ENCODE results near the gene CACNA1F.

DNA sequence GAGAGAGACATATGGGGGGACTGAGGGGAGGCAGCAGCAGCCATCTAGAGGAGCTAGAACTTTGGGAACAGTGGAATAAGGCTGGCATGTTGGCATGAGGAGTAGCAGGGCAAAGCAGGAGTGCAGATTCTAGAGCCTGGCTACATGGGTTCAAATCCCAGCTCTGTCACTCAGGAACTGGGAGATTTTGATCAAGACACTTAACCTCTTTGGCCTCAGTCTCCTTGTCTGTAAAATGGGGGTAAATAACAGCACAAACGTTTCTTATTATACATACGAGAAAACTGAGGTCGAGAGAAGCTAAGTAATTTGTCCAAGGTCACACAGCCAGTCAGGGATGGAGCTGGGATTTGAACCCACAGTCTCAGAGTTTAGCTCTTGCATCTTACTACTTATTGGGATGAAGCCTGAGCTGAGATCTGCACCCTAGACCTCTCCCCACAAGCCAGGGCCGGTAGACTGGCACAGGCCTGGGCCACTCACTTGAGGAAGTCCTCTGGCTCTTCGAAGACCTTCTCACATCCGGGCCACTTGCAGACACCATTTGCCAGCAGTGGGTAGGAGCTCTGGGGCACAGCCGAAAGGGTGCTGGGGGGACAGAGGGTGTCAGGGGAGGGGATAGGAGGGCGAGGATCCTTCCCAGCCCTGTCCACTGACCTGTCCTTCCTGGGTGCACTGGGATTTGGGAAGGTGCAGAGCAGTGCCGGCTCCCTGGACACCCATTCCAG is 23.3 kb upstream of the CACNA1F start:
- TF ChIP-seq, protein P1, sequence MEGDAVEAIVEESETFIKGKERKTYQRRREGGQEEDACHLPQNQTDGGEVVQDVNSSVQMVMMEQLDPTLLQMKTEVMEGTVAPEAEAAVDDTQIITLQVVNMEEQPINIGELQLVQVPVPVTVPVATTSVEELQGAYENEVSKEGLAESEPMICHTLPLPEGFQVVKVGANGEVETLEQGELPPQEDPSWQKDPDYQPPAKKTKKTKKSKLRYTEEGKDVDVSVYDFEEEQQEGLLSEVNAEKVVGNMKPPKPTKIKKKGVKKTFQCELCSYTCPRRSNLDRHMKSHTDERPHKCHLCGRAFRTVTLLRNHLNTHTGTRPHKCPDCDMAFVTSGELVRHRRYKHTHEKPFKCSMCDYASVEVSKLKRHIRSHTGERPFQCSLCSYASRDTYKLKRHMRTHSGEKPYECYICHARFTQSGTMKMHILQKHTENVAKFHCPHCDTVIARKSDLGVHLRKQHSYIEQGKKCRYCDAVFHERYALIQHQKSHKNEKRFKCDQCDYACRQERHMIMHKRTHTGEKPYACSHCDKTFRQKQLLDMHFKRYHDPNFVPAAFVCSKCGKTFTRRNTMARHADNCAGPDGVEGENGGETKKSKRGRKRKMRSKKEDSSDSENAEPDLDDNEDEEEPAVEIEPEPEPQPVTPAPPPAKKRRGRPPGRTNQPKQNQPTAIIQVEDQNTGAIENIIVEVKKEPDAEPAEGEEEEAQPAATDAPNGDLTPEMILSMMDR (IDR thresholded peaks at IDR 0.05; ENCODE audit: low read length) = no peak
- no peak for TF ChIP-seq EZH2 (IDR thresholded peaks at IDR 0.05; ENCODE audit: borderline replicate concordance, low read length)

Measured in OCI-LY1 (cell line).